BE2C (cell line): Measurements from ENCODE around the gene CHAF1A.

Experiments
- DNase-seq: peaks from one replicate; pipeline ENCODE4 v3.0.0-alpha.2; 2020
- H3K27me3 ChIP-seq: fragments of 250-450 bp; sonication (Bioruptor Pico); 2 replicates; pipeline ENCODE4 v1.5.1; 2020; ENCODE audit warnings: mild to moderate bottlenecking
- H3K36me3 ChIP-seq: fragments of 250-450 bp; sonication (Bioruptor Pico); 2 replicates; pipeline ENCODE4 v1.5.1; 2020; ENCODE audit warnings: mild to moderate bottlenecking
- H3K4me1 ChIP-seq: fragments of 250-450 bp; sonication (Bioruptor Pico); 2 replicates; pipeline ENCODE4 v1.5.1; 2020
- H3K4me3 ChIP-seq: 2 replicates; pipeline ENCODE4 v1.5.1; 2011; ENCODE audit warnings: low read depth, low read length
- H3K9me3 ChIP-seq: fragments of 250-450 bp; sonication (Bioruptor Pico); 2 replicates; pipeline ENCODE4 v1.5.1; 2020
- CTCF ChIP-seq: IDR thresholded peaks from 2 replicates; pipeline ENCODE4 v1.5.1; 2012; ENCODE audit warnings: mild to moderate bottlenecking, low read depth, low read length

Gene CHAF1A

GRCh38 chr19:4390017-4390566, 12.3 kb upstream of the CHAF1A start:
- DNase-seq, result no peak
- H3K36me3 ChIP-seq, result peaks cover 18% of the 10 kb centered on the region
- peaks cover 11% of the 10 kb centered on the region for H3K4me1 ChIP-seq
- no peak for TF ChIP-seq CTCF
- no peaks in the 10 kb centered on the region for H3K9me3 ChIP-seq
- no peaks in the 10 kb centered on the region for H3K27me3 ChIP-seq
- H3K4me3 ChIP-seq, result no peak overlapping the region

- Histone ChIP-seq H3K4me1 (peaks cover 11% of the 10 kb centered on the region), H3K9me3 (no peaks in the 10 kb centered on the region), H3K36me3 (peaks cover 24% of the 10 kb centered on the region), H3K4me3 (no peak overlapping the region), H3K27me3 (no peaks in the 10 kb centered on the region)
- no peak for DNase-seq
- TF ChIP-seq CTCF, result no peak
Measured at GRCh38 chr19:4390567-4391305, 11.7 kb upstream of the CHAF1A start.

- H3K4me1 ChIP-seq, result peaks cover 11% of the 10 kb centered on the region
- no peak for DNase-seq
- H3K9me3 ChIP-seq, result no peaks in the 10 kb centered on the region
- H3K36me3 ChIP-seq, result peaks cover 29% of the 10 kb centered on the region
- no peak for TF ChIP-seq CTCF
- no peak overlapping the region for H3K4me3 ChIP-seq
- no peaks in the 10 kb centered on the region for H3K27me3 ChIP-seq
Measured at GRCh38 chr19:4391306-4391693, 11.1 kb upstream of the CHAF1A start.

- H3K27me3 ChIP-seq, result no peaks in the 10 kb centered on the region
- peaks cover 32% of the 10 kb centered on the region for H3K36me3 ChIP-seq
- H3K9me3 ChIP-seq, result no peaks in the 10 kb centered on the region
- no peak overlapping the region for H3K4me3 ChIP-seq
- no peak for DNase-seq
- no peak for TF ChIP-seq CTCF
- H3K4me1 ChIP-seq, result peaks cover 11% of the 10 kb centered on the region
Measured at GRCh38 chr19:4391701-4392483, 10.5 kb upstream of the CHAF1A start.

DNA sequence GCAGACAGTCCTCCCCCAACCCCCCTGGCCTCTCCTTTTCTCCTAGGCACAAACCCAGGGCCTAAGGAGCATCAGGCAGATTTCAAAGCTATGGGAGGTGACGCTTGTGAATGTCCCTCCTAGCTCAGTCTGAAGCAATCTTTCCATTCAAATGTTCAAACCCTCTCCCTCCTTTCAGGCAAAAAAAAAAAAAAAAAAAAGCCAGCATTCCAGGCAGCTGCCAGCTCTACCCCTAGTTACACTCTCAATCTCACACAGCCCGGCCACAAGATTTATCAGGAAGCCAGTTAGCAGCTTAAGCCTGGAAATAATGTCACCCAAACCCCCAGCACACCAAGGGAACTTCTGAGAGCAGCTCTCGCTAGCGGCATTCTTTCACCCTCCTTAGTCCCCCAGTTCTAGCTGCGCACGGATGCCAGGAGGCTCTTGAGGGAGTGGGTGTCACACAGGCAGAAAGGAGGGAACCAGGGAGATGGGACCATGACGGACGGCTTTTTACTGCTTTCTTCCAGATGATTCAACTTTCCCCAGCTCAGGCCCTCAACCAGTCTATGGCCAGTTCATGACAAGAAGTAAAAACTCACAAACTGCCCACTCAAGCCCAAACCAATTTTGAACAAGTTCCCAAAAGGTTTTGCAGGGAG, 8.4 kb upstream of the CHAF1A start:
- Histone ChIP-seq H3K36me3 (peaks cover 35% of the 10 kb centered on the region), H3K4me1 (peaks cover 11% of the 10 kb centered on the region), H3K4me3 (no peak overlapping the region), H3K27me3 (no peaks in the 10 kb centered on the region), H3K9me3 (no peaks in the 10 kb centered on the region)
- DNase-seq, result no peak
- no peak for TF ChIP-seq CTCF
